ENCODE data around the gene CD44.

Gene CD44

GRCh38 chr11:35111161-35112055 is 27.6 kb upstream of the CD44 start:
- ChIA-PET CTCF (interaction anchor here (0.9 to 1.2 kb wide), 2 partner anchors 11 to 13 kb away, joined by 3 read pairs; no protein-coding TSS in a partner anchor), POLR2A (no interaction called here)
- no peak for DNase-seq (ENCODE audit: extremely low spot score)
- no peak for TF ChIP-seq CTCF (IDR thresholded peaks at IDR 0.05; ENCODE audit: control extremely low read depth, extremely low read depth, low read depth, missing control alignments)

GRCh38 chr11:35112056-35112845 is 26.7 kb upstream of the CD44 start:
- ChIA-PET CTCF (interaction anchor here (1.2 to 1.4 kb wide), 5 partner anchors 9 to 25 kb away, joined by 3 to 5 read pairs (median 4); no protein-coding TSS in a partner anchor), POLR2A (no interaction called here)
- no peak for TF ChIP-seq CTCF (IDR thresholded peaks at IDR 0.05; ENCODE audit: control extremely low read depth, extremely low read depth, low read depth, missing control alignments)
- DNase-seq (ENCODE audit: extremely low spot score) = no peak

GRCh38 chr11:35112846-35113105 is 26.2 kb upstream of the CD44 start:
- no peak for TF ChIP-seq CTCF (IDR thresholded peaks at IDR 0.05; ENCODE audit: control extremely low read depth, extremely low read depth, low read depth, missing control alignments)
- ChIA-PET CTCF (interaction anchor here (1.3 to 1.4 kb wide), 4 partner anchors 10 to 25 kb away, joined by 3 to 5 read pairs (median 4); no protein-coding TSS in a partner anchor), POLR2A (no interaction called here)

GRCh38 chr11:35114906-35115687 is 23.9 kb upstream of the CD44 start:
- peak; percentile 45 for DNase-seq (ENCODE audit: extremely low spot score)
- ChIA-PET POLR2A (no interaction called here), CTCF (interaction anchor here (1.9 to 2.5 kb wide), 2 partner anchors 10 to 13 kb away, joined by 7 to 14 read pairs; no protein-coding TSS in a partner anchor)
- no peak for TF ChIP-seq CTCF (IDR thresholded peaks at IDR 0.05; ENCODE audit: control extremely low read depth, extremely low read depth, low read depth, missing control alignments)

More at GRCh38 chr11:35112846-35113105, 26.2 kb upstream of the CD44 start:
- no peak for DNase-seq (ENCODE audit: extremely low spot score)

- ChIA-PET POLR2A (no interaction called here), CTCF (interaction anchor here (1.9 to 2.5 kb wide), 2 partner anchors 9 to 14 kb away, joined by 7 to 14 read pairs; no protein-coding TSS in a partner anchor)
- no peak for TF ChIP-seq CTCF (IDR thresholded peaks at IDR 0.05; ENCODE audit: control extremely low read depth, extremely low read depth, low read depth, missing control alignments)
- no peak for DNase-seq (ENCODE audit: extremely low spot score)
These were observed 23.3 kb upstream of the CD44 start for GRCh38 chr11:35115688-35116030.

GRCh38 chr11:35116245-35116644 is 22.7 kb upstream of the CD44 start:
- CTCF ChIA-PET = interaction anchor here (0.7 to 2.5 kb wide), 11 partner anchors 8 to 194 kb away, joined by 3 to 14 read pairs (median 4); no protein-coding TSS in a partner anchor
- no peak for TF ChIP-seq CTCF (IDR thresholded peaks at IDR 0.05; ENCODE audit: control extremely low read depth, extremely low read depth, low read depth, missing control alignments)
- DNase-seq (ENCODE audit: extremely low spot score) = no peak
- POLR2A ChIA-PET = no interaction called here

Measured in GM10248 (cell line).